HepG2 (cell line): ENCODE data around the gene DYRK2.

Experiments used
- ETV6 ChIP-seq: sonication (generic); formaldehyde crosslinking; conservative IDR thresholded peaks from 2 replicates; pipeline ENCODE4 v1.4.0; 2020; ENCODE audit warnings: missing genetic modification reagents
- TF ChIP-seq, protein P1 (sequence below): sonication (generic); formaldehyde crosslinking; IDR thresholded peaks from 2 replicates; pipeline ENCODE4 v1.5.0; 2020; ENCODE audit warnings: mild to moderate bottlenecking, missing genetic modification reagents, moderate library complexity

DNA sequence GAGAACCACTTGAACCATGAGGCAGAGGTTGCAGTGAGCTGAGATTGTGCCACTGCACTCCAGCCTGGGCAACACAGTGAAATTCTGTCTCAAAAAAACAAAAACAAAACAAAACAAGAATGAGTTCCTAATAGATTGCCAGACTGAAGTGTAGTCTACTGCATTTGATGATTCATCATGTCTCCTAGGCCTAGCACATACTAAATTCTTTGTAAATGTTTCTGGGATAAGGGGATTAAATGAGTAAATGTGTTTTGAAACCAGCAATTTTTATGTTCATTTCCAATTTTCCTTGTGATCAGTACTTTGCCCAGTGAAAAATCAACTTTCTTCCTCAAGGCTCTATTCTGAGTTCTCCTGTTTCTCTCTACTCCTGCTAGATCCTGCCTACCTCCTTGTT lies 2.9 kb upstream of the DYRK2 start:
- TF ChIP-seq, protein P1, sequence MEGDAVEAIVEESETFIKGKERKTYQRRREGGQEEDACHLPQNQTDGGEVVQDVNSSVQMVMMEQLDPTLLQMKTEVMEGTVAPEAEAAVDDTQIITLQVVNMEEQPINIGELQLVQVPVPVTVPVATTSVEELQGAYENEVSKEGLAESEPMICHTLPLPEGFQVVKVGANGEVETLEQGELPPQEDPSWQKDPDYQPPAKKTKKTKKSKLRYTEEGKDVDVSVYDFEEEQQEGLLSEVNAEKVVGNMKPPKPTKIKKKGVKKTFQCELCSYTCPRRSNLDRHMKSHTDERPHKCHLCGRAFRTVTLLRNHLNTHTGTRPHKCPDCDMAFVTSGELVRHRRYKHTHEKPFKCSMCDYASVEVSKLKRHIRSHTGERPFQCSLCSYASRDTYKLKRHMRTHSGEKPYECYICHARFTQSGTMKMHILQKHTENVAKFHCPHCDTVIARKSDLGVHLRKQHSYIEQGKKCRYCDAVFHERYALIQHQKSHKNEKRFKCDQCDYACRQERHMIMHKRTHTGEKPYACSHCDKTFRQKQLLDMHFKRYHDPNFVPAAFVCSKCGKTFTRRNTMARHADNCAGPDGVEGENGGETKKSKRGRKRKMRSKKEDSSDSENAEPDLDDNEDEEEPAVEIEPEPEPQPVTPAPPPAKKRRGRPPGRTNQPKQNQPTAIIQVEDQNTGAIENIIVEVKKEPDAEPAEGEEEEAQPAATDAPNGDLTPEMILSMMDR: no peak
- no peak for TF ChIP-seq ETV6 (CRISPR knock-in tag)
